HG02973 (cell line): ENCODE results near the gene MBTPS1.

Experiments
- ATAC-seq: cut with Tn5 transposase; IDR thresholded peaks from one replicate; pipeline ENCODE4 v1.9.1; 2021; ENCODE audit warnings: moderate library complexity; ENCODE audit not compliant: unreplicated experiment

Gene MBTPS1

DNA sequence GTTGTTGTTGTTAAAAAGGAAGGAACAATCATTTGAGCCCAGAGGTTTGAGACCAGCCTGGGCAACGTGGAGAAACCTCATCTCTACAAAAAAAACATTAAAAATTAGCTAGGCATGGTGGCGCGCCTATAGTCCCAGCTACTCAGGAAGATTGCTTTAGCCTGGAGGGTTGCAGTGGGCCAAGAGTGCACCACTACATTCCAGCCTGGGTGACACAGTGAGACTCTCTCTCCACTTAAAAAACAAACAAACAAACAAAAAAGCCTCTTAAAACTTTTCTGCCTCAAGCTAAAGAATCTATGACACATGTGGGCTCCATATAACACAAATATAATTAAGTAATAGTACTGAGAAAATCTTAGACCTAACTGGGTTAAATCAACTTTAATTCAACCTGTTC lies 12.5 kb downstream of the MBTPS1 start:
- ATAC-seq = no peak

DNA sequence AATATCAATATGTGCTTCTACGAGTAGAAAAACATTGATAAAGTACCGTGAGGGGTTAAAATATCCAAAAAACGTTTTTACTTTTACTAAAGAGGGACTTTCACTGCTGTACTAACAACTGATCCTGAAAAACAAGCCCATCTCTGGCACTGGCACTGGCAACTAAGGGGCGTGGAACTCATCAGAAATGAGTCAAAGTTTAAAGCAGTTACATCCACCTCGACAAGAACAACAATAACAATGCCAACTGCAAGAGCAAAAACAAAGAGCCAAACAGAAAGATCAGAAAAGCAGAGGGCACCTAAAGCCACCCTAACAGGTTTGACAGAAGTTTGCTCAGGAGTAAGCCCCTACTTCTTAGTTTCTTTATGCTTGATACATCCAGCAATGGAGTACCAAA lies 13.1 kb downstream of the MBTPS1 start:
- no peak for ATAC-seq

DNA sequence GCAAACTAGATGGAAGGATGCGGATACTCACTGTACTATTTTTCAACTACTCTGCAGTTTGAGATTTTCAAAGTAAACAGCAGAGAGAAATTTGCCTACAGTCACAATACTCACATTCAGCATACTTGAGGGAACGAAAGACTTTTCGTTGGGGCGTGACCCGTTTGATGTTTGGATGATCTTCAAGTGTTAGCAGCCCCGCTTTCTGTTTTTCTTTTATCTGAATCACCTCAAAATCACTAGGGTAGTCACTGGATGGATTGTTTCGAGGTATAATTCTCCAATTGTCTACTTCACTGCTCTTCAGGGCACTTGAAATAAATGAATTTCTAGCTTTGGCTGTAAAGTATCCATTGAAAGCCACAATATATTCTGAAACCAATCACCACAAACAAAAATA lies 17.8 kb downstream of the MBTPS1 start:
- no peak for ATAC-seq

DNA sequence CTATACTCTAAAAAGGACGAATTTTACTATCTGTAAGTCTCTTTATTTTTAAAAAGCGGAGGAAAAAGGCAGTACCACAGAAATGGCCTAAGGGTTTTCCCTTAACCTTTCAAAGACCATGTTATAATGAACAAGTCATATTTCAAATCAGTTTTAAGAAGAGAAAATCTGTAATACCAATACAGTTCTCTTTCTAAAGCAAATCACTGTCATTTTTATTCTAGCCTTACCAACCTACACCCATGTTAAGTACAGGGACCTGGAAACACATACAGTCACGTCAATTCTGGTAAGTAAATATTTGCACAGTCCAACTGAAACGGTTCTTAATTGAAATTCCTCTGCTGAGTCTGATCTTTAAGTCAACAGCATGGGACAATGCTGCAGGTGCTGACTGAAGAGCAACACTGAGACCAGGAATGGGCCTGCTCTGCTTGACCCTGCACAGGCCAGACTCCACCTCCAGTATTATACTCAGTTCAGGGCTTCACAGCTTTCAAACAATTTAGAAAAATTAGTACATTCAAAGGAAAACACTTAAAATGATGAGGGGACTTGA lies 20.2 kb downstream of the MBTPS1 start:
- ATAC-seq = no peak

DNA sequence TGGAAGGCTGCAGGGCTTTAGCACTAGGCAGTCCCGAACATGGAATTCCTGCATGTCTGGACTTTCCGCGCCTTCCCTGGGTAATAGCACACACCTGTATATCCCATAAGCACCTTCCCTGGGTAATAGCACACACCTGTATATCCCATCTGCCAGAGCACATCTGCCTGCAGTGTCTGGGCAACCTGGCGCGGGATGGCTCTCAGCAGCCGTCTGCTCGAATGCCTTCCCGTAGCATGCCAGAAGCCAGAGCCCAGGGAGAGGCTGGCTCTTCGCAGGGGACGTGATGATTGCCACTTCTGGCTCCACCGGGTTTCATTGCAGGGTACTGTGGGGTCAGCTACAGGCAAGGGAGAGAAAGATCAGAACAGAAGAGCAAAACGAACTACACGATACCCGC lies 21.3 kb downstream of the MBTPS1 start:
- no peak for ATAC-seq

DNA sequence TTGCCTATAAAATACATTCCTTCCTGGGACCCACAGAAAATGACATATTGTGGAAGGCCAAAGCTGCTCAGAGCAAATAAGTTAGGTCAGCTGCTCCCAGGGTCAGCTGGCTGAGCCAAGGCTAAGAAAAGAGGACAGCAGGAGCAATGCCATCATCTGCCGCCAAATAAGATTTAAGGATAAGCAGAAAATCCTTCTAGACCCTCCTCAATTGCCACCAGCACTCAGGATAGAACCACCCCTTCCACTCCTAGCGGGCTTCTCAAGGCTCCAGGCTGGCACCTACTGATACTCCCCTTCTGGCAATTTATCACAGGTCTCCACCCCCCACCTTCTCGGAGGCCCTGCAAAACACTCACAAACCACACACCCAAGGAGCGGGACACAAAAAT lies 22.9 kb downstream of the MBTPS1 start:
- no peak for ATAC-seq

DNA sequence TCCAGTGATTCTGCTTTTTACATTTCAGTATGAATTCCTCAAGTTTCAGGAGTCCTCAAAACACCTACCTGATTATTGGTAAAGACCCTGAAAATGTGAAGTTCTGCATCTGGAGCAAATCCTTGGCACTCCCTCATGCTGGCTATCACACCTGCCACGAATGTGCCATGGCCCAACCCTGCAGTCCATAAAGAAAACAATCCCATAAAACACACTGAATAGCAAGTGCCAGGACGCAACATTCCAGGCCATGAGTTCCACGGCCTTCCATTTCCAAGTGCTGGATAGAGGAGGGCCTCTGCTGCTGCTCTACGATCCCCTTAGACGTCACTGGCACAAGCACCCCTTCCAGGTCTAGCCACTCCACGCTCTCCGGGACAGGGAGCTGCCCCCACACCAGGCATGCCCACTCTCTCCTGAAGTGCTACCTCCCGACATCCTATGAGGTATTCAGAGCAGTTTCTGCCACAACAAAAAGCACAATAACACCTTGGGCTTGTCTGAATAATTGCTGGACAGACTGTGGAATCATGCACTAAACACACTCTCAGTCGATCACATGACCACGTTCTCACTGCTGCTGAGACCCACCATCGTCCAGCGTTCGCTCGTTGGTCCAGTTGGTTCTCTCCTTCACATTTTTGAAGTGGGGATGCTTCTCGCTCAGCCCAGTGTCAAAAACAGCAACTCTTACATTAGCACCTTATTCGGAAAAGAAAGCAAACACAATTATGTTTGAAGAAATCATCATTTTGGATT lies 23.4 kb downstream of the MBTPS1 start:
- no peak for ATAC-seq

DNA sequence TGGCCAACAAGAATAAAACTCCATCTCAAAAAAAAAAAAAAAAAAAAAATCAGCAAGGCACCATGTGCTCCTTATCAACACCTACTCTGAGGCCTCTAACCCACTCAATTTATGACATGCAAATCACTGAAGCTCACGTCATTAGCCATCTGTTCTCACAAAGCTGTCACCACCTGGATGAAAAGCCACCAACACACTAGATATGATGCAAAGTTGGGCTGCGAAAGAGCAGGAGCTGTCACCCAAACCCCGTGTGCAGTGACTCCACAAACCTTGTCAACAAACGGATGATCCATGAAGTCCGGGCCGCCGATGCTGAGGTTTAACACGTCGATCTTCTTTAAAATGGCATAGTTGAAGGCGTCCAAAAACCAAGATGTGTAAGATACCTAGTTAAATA lies 25.3 kb downstream of the MBTPS1 start:
- ATAC-seq = no peak

DNA sequence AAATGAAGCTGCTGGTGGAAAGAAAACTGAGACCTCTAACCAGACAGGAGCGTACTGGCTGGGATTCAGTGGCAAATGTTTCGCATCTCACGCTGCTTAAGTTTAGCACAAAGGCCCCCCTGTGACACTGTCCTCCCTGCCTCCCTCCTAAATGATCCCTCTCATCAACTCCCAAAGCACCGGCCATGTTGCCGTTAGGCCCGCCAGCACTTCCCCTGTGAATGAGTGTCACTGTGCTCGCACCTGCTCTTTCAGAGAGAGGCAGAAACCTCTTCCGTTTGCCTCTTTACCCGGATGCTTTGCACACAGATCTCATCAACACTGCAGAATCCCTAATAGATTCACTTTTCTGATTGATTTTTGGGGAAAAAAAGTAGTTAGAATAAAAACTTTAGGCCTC lies 26.5 kb downstream of the MBTPS1 start:
- ATAC-seq = no peak

DNA sequence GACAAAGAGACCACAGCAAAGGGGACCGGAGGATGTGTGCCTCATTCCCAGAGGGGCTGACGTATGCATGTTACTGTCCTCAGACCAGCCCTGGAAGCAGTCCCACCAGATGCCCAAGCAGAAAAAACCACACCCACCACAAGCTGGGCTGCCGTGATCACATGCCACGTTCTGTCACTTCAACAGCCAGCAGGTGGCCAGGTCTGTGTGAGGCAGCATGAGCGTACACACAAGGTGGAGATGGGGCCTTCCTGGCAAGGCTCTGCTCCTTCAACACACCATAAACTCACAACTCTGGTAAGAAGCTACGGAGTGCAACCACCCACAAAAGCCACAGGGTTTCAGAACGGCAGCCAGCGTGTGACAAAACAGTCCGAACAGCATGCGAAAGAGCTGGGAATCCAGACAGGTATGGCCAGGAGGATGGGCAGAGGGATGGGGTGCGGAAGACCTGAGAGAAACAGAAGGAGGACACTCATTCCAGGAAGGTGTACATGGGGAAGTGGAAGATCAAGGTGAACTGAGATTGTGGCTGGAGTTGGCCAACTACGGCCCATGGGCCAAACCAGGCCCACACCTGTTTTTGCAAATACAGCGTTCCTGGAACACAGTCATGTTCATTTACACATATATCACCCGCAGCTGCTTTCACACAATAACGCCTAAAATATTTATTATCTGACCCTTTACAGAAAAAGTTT lies 27.9 kb downstream of the MBTPS1 start:
- peak; percentile 80 for ATAC-seq

DNA sequence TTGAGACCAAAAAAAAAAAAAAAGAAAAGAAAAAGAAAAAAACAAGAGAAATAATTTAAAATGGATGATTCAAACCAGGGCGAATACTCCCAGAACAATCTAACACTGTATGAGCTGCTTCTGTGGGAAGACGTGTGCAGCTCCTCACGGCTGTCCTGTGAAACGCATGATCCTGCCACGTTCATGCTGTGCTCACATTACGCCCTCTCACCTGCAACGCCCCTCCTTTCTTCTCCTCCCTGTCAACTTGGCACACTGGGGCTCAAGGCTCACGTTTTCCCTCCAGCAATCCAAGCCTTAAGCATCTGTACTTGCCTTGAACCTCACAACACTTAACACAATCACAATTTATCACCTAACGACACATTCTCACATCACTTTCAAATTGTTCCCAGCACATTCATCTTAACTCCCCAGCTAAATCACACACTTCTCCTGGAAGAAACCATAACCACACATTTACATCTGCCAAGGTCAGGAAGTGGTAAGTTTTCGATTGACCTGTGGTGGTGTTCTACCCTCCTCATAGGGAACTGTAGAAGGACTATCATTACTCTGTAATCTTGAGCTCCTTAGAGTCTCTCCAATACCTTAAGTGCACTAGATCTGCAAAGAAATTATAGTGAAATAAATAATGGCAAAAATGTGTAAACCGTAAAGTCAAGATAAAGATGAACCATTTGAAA lies 29.1 kb downstream of the MBTPS1 start:
- no peak for ATAC-seq

DNA sequence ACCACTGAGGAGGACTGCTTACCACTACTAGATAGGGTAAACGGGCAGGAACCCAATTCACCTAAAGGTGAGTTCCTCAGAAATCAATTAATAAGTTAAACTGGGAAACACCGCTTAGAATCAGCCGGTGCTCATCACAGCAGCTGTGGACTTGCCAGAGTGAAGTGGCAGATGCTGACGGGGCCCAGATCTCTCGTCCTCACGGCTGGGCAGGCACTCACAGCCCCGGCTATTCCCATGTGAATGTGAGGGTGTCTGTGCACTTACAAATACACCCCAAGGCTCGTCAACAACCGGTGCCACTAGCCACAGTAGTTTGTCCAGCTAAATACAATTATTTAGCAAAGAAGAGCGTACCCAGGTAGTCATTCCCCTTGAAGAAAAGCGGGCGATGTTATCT lies 29.7 kb downstream of the MBTPS1 start:
- ATAC-seq = no peak

DNA sequence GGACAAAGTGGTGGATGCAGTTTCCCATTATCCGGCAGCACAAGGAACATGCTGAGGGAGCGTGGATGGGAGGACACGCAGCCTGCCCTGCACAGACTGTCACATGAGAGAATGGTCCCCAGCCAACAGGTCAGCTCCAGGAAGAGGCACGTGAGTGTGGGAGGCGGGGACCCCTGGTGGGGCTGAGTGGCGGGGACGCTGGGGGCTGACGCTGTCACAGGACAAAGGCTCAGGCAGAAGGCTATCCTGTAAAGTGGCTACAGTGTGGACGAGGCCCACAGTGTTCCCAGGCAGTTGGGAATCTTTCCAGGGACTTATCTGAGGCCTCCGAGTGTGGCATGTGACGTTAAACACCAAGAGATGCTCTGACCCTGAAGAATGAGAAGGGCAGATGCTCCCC lies 30.4 kb downstream of the MBTPS1 start:
- no peak for ATAC-seq

DNA sequence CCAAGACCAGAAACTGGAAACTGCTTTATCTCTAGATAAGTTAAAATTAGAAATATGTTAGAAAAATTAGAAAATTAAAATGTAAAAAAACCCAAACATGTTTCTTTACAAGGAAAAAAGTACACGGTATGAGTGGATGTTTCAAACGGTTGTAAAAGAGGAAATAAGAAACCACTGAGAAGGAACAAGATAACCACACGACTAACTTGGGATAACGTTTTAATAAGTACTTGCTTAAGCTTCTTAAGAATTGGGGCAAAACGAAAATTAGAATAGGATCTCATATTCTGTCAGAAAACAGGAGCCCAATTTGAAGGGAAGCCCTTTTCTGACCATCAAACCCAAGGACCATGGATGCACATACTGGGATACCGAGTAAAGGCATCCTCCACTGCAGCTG lies 31.0 kb downstream of the MBTPS1 start:
- ATAC-seq = no peak

DNA sequence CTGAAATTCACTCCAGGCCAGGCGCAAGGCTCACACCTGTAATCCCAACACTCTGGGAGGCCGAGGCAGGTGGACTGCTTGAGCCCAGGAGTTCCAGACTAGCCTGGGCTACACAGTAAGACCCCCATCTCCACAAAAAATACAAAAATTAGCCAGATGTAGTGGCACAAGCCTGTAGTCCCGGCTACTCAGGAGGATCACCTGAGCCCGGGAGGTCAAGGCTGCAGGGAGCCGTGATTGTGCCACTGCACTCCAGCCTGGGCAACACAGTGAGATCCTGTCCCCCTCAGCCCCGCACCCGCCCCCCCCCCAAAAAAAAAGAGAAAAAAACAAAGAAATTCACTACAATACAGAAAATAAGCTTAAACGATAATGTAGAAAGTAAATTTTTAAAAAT lies 31.5 kb downstream of the MBTPS1 start:
- no peak for ATAC-seq

DNA sequence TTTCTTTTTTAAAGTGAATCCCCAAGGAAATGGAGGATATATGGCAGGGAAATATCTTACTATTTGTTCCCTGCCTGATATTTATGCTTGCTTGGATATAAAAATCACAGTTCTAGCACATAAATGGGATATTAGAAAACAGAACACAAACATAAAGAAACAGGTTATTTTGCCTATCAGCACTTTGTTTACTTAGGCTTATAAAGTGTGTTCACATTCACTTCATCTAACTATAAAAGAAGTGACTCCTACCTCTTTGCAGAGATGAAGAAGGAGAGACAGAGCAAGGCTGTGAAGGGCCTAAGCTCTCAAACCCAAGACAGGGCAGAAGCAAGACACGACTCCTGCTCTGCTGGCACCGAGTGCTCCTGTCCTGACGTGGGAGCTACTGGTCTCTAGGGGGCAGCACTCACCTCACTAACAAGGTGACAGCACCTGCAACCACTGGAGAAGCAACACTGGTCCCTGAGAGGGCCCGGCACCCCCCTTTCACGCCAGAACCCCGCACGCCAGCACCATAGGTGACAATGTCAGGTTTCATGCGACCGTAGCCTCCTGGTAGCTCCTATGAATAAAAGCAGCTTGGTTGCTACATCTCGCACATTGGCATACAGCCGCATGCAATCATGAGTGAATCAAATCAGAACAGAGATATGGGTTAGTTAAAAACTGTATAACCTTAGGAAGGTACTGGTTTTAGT lies 32.0 kb downstream of the MBTPS1 start:
- ATAC-seq = peak; percentile 44

DNA sequence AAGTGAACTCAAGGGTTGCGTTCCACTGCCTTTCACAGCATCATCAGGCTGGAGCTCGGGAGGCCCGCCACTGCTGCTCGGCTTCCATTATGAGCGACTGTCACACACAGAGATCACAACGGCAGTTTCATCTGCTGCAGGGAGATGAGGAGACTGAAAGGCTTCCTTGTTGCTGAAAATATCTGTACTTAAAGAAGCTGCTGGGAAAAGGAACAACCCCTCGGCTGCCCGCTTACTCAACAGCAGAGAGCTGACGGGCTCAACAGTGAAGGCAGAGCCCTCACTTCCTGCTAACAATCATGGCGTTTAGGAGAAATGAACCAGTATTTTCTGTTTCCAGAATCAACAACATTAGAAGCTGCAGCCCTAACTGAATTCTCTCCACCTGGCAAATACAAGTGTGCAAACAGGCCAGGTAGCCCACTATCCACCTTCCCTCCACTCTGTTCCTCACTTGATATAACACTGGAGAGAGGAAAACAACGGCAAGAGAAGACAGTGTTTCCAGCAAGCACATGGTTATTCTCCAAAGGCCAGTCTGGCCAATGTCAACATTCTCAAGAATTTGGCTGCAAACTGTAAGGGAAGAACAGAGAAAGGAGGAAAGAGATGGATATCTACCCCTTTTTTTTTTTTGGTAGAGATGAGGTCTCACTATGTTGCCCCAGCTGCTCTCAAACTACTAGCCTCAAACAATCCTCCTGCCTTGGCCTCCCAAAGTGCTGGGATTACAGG lies 33.7 kb downstream of the MBTPS1 start:
- no peak for ATAC-seq

DNA sequence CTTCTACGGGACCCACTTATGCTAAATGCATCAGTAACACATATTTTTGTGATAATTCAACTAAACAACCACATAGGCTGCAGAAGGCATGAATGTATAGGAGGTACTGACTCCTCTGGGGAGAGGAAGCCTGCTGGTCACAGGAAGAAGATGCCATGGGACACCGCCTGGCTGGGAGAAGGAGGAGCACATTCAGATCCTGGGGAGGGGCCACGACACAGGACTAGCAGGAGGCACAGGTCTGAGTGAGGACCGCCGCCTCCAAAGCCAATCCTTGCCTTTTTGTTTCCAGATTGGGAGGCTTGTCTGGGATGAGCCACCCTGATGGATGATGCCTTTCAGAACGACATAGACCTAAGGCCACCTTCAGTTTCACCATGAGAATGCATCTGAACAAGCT lies 34.6 kb downstream of the MBTPS1 start:
- no peak for ATAC-seq

DNA sequence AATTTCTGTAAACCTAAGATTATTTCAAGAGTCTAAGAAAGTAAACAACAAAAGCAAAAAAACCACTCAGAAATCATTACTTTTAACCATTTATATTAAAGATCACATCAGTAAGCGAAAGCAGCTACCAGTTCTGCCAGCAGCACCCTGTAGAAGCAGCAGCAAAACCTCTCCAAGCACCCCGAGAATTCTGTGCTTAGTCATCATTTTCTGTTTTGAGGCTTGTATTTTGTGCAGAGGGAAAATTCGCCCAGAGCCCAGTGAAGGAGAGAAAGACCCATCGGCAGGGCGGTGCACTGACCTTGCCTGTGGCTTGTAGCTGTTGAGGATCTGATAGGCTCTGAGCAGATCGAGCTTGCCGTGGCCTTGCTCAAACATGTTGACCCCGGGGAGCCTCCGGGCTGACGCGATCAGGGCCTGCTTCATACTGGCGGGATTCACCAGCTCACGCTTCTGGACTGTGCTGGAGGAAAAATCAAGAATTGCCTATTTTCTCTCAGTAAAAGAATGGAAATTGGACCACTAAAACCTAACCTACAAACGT lies 35.2 kb downstream of the MBTPS1 start:
- ATAC-seq = no peak

DNA sequence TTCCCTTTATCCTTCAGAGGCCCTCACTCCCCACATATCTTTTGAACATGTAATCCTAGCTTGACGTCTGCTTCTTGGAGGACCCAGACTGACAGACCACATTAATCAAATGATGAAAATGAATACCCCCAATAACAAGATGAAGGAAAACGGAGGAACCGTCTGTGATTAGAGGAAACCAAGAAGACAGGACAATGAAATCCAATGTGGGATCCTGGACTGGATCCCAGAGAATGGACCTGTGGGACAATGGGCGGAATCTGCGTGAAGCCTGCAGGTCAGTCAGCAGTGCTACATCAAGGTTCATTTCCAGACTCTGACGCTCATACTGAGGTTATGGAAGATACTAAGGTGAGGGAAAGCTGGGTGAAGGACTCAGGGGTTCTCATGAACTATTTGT lies 35.9 kb downstream of the MBTPS1 start:
- no peak for ATAC-seq
